ENCODE measurements around the gene ELAVL3.

ELAVL3 gene

GRCh38 chr19:11405846-11406643, 74.8 kb downstream of the ELAVL3 start:
- DNase-seq = peak; percentile 31

GRCh38 chr19:11404588-11405222, 76.1 kb downstream of the ELAVL3 start:
- no peak for DNase-seq

GRCh38 chr19:11401808-11402543, 78.9 kb downstream of the ELAVL3 start:
- DNase-seq = no peak
